Endothelial cell of umbilical vein (primary cell): ENCODE data around the gene CXXC5. TPM values are rescaled to one million over a fixed set of nuclear protein-coding genes. Genes with fewer than 3 reads are reported as not detected.

Experiments
- BruUV-seq: library from RNA; stranded (reverse); fragments of 400-500 nt; replicated peaks from 2 replicates; lab custom pipeline; 2021; lab: Mats Ljungman, UMichigan
- CTCF ChIA-PET: fragments of 300-600, 350-600 bp; sonication (Branson Sonifier 250); formaldehyde crosslinking; loops from one replicate; lab custom pipeline; 2021; ENCODE audit warnings: antibody characterized with exemption, inconsistent platforms; lab: Charles Lee
- POLR2A ChIA-PET: fragments of 300-600, 350-600 bp; sonication (Branson Sonifier 250); formaldehyde crosslinking; loops from one replicate; lab custom pipeline; 2021; ENCODE audit warnings: antibody characterized with exemption, inconsistent platforms; lab: Charles Lee
- DNase-seq: peaks from one replicate; pipeline ENCODE4 v3.0.0-alpha.2; 2011; ENCODE audit warnings: low read depth, low spot score
- FAIRE-seq: peaks from 2 replicates; lab custom pipeline; 2011; peaks lifted over from hg19 to GRCh38; lab: Jason Lieb, UNC
- H2AFZ ChIP-seq: 2 replicates; pipeline ENCODE4 v1.6.0; 2012; ENCODE audit warnings: low read depth, low read length, control low read depth, inconsistent platforms
- H3K27ac ChIP-seq: 2 replicates; pipeline ENCODE4 v1.5.1; 2011; ENCODE audit warnings: low read depth, mild to moderate bottlenecking, control low read depth, low read length, moderate library complexity; ENCODE audit not compliant: insufficient read depth
- H3K27me3 ChIP-seq, 2 experiments: 2 replicates each; pipeline versions ENCODE4 v1.6.0 to v1.6.1; 2011; ENCODE audit warnings: low read length in 2 of 2, mixed read lengths in 1 of 2; ENCODE audit not compliant: control insufficient read depth in 2 of 2, insufficient read depth in 2 of 2
- H3K36me3 ChIP-seq, 2 experiments: 2 replicates in 1 of 2; 3 replicates in 1 of 2; pipeline ENCODE4 v1.5.1; 2011; ENCODE audit warnings: low read length in 2 of 2, mild to moderate bottlenecking in 1 of 2, moderate library complexity in 1 of 2; ENCODE audit not compliant: control insufficient read depth in 2 of 2, insufficient read depth in 2 of 2; ENCODE audit errors: extremely low read depth in 1 of 2
- H3K4me1 ChIP-seq: 3 replicates; pipeline ENCODE4 v1.5.1; 2011; ENCODE audit warnings: mild to moderate bottlenecking, low read length; ENCODE audit not compliant: control insufficient read depth, insufficient read depth; ENCODE audit errors: extremely low read depth
- H3K4me2 ChIP-seq: 2 replicates; pipeline ENCODE4 v1.6.1; 2011; ENCODE audit warnings: low read length, control low read depth, mixed read lengths; ENCODE audit not compliant: insufficient read depth
- H3K4me3 ChIP-seq, 3 experiments: fragments of 200-600 bp in 1 of 3; sonication (generic), shearing (Covaris generic) in 1 of 3; replicated peaks in 1 of 3; 2 replicates each; pipeline ENCODE4 v1.5.1; 2011 to 2016; ENCODE audit warnings: control low read depth in 3 of 3, low read length in 3 of 3, mild to moderate bottlenecking in 2 of 3, inconsistent platforms in 1 of 3, low read depth in 1 of 3, moderate library complexity in 1 of 3; ENCODE audit not compliant: insufficient read depth in 1 of 3
- H3K79me2 ChIP-seq: 2 replicates; pipeline ENCODE4 v1.6.0; 2012; ENCODE audit warnings: low read length, inconsistent platforms; ENCODE audit not compliant: control insufficient read depth, insufficient read depth
- H3K9ac ChIP-seq: replicated peaks from 2 replicates; pipeline ENCODE3; 2011; ENCODE audit warnings: low read length, control low read depth; ENCODE audit not compliant: insufficient read depth; ENCODE audit errors: extremely low read depth
- H3K9me1 ChIP-seq: replicated peaks from 3 replicates; pipeline ENCODE4 v1.6.0; 2011; ENCODE audit warnings: mild to moderate bottlenecking, low read length; ENCODE audit not compliant: control insufficient read depth, insufficient read depth; ENCODE audit errors: extremely low read depth
- H3K9me3 ChIP-seq: replicated peaks from 2 replicates; pipeline ENCODE4 v1.5.1; 2012; ENCODE audit warnings: low read length, inconsistent platforms; ENCODE audit not compliant: control insufficient read depth, insufficient read depth
- H4K20me1 ChIP-seq: replicated peaks from 2 replicates; pipeline ENCODE3; 2011; ENCODE audit warnings: mild to moderate bottlenecking, low read length; ENCODE audit not compliant: control insufficient read depth, insufficient read depth; ENCODE audit errors: extremely low read depth
- EZH2 ChIP-seq: IDR thresholded peaks from 2 replicates; pipeline ENCODE4 v1.6.1; 2012; ENCODE audit warnings: borderline replicate concordance, low read depth, mild to moderate bottlenecking, moderate library complexity, low read length, inconsistent platforms; ENCODE audit not compliant: severe bottlenecking
- FOS ChIP-seq: IDR thresholded peaks from 2 replicates; pipeline ENCODE4 v1.6.1; 2011; ENCODE audit warnings: mild to moderate bottlenecking, low read length, moderate library complexity, borderline replicate concordance; ENCODE audit not compliant: insufficient read depth
- GATA2 ChIP-seq: IDR thresholded peaks from 2 replicates; pipeline ENCODE4 v1.7.0; 2011; ENCODE audit warnings: low read depth, mild to moderate bottlenecking, moderate library complexity, mixed read lengths, low read length; ENCODE audit not compliant: insufficient read length, insufficient read depth
- JUN ChIP-seq: IDR thresholded peaks from 2 replicates; pipeline ENCODE4 v1.6.1; 2011; ENCODE audit warnings: borderline replicate concordance, low read depth; ENCODE audit not compliant: insufficient read length, insufficient read depth
- MYC ChIP-seq: IDR thresholded peaks from one replicate; pipeline ENCODE4 v1.6.1; 2011; ENCODE audit warnings: mild to moderate bottlenecking, low read depth, low read length
- POLR2A ChIP-seq: IDR thresholded peaks from 2 replicates; pipeline ENCODE4 v1.6.1; 2012; ENCODE audit warnings: low read depth, mild to moderate bottlenecking, control low read depth, low read length
- POLR2AphosphoS5 ChIP-seq: IDR thresholded peaks from 2 replicates; pipeline ENCODE4 v1.6.1; 2012; ENCODE audit warnings: low read depth, mild to moderate bottlenecking, control low read depth, low read length, moderate library complexity; ENCODE audit not compliant: insufficient read depth
- dilution Hi-C: fragments of 300-500 bp; cut with MboI; formaldehyde crosslinking; loops from one replicate; pipeline ENCODE4 v1.15.0; 2019; ENCODE audit warnings: low sequenced_read_pairs; ENCODE audit not compliant: extremely low pct_ligation_motif_present
- intact Hi-C: fragments of 100-400 bp; cut with micrococcal nuclease; formaldehyde crosslinking; loops from one replicate; pipeline ENCODE4 v1.10.0; 2022
- polyA plus RNA-seq, 4 experiments: library from polyadenylated mRNA; depleted of rRNA in 3 of 4; stranded (reverse) in 3 of 4; unstranded in 1 of 4; fragments of >200 nt; gene quantifications; 2 replicates each; pipeline versions ENCODE4 v1.2.1 to v1.2.3, GENCODE V29; 2011 to 2012; ENCODE audit warnings: missing spikeins in 1 of 4
- total RNA-seq: library from RNA; stranded (reverse); gene quantifications from 2 replicates; pipeline ENCODE4 v1.2.3, GENCODE V29; 2021
- TF ChIP-seq, protein P1 (sequence below): IDR thresholded peaks from 2 replicates; pipeline ENCODE4 v1.6.1; 2011; ENCODE audit not compliant: insufficient read depth, insufficient read length
- TF ChIP-seq, protein P2 (sequence below), 2 donors: IDR thresholded peaks; 1 replicate in 1 of 2; 2 replicates in 1 of 2; pipeline ENCODE4 v1.5.1; 2011; ENCODE audit warnings: low read length in 2 of 2, mild to moderate bottlenecking in 2 of 2, moderate library complexity in 2 of 2, control low read depth in 1 of 2, inconsistent platforms in 1 of 2, low read depth in 1 of 2; ENCODE audit not compliant: insufficient read depth in 1 of 2; ENCODE audit errors: extremely low read depth in 1 of 2

Gene CXXC5
- total and polyA plus RNA-seq, 2 donors (not counting 3 experiments of a cell fraction or from before 2014, with no cell fraction given): 2.7 to 5.5 TPM

DNA sequence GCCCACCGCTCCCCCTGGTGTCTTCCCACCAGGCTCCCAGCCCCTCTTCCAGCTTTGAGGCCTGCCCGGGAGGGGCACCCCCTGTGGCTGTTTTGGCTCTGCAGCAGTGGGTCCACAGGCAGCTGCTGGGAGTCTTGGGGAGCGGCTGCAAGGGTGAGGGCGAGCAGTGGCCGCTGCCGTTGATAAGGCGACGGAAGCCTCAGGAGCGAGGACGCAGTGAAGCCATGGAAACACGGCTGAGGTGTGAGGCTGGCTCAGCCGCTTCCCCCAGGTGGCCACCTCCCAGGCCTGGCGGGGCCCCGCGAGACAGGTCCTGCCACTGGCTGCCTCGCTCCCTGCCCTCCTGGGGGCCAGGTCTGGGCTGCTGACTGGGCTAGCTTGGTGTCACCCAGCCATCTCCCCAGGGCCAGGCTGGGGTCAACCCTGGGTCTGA is 41.5 kb downstream of the CXXC5 start:
- H3K9me3 ChIP-seq: no peaks in the 10 kb centered on the region
- BruUV-seq: no TSS peak
- intact Hi-C loops: loop anchor here (1.0 kb wide), 1 partner anchor 56 kb away; no protein-coding TSS in a partner anchor
- H2AFZ ChIP-seq: no peak overlapping the region
- dilution Hi-C loops: no loop called here
- no peaks in the 10 kb centered on the region for H3K27me3 ChIP-seq
- H3K27ac ChIP-seq: no peak overlapping the region
- CTCF ChIA-PET: interaction anchor here (0.8 to 6.4 kb wide), 19 partner anchors 9 to 267 kb away, joined by 3 to 203 read pairs (median 10); partner anchors contain the start of gene CXXC5
- no peak overlapping the region for H3K9ac ChIP-seq
- H3K79me2 ChIP-seq: no peaks in the 10 kb centered on the region
- no peak for DNase-seq
- FAIRE-seq: no peak
- H3K4me2 ChIP-seq: no peak overlapping the region
- no peaks in the 10 kb centered on the region for H3K36me3 ChIP-seq
- H3K9me1 ChIP-seq: no peaks in the 10 kb centered on the region
- H3K4me1 ChIP-seq: no peaks in the 10 kb centered on the region
- no peaks in the 10 kb centered on the region for H4K20me1 ChIP-seq
- H3K4me3 ChIP-seq: no peak overlapping the region
- TF ChIP-seq, protein P1, sequence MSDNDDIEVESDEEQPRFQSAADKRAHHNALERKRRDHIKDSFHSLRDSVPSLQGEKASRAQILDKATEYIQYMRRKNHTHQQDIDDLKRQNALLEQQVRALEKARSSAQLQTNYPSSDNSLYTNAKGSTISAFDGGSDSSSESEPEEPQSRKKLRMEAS: no peak
- TF ChIP-seq POLR2AphosphoS5: no peak
- no peak for TF ChIP-seq GATA2
- no peak for TF ChIP-seq POLR2A
- TF ChIP-seq EZH2: no peak
- TF ChIP-seq MYC: no peak
- TF ChIP-seq, protein P2, sequence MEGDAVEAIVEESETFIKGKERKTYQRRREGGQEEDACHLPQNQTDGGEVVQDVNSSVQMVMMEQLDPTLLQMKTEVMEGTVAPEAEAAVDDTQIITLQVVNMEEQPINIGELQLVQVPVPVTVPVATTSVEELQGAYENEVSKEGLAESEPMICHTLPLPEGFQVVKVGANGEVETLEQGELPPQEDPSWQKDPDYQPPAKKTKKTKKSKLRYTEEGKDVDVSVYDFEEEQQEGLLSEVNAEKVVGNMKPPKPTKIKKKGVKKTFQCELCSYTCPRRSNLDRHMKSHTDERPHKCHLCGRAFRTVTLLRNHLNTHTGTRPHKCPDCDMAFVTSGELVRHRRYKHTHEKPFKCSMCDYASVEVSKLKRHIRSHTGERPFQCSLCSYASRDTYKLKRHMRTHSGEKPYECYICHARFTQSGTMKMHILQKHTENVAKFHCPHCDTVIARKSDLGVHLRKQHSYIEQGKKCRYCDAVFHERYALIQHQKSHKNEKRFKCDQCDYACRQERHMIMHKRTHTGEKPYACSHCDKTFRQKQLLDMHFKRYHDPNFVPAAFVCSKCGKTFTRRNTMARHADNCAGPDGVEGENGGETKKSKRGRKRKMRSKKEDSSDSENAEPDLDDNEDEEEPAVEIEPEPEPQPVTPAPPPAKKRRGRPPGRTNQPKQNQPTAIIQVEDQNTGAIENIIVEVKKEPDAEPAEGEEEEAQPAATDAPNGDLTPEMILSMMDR (IDR thresholded peaks at IDR 0.05; ENCODE audit: extremely low read depth in 1 of 2, insufficient read depth in 1 of 2, low read depth in 1 of 2, low read length in 2 of 2): no peak
- no peak for TF ChIP-seq FOS
- no peak for TF ChIP-seq JUN
- POLR2A ChIA-PET: interaction anchor here (0.6 kb wide), 1 partner anchor 29 kb away, joined by 3 read pairs; no protein-coding TSS in a partner anchor
